Measurements from ENCODE around the gene NR2F2.

DNA sequence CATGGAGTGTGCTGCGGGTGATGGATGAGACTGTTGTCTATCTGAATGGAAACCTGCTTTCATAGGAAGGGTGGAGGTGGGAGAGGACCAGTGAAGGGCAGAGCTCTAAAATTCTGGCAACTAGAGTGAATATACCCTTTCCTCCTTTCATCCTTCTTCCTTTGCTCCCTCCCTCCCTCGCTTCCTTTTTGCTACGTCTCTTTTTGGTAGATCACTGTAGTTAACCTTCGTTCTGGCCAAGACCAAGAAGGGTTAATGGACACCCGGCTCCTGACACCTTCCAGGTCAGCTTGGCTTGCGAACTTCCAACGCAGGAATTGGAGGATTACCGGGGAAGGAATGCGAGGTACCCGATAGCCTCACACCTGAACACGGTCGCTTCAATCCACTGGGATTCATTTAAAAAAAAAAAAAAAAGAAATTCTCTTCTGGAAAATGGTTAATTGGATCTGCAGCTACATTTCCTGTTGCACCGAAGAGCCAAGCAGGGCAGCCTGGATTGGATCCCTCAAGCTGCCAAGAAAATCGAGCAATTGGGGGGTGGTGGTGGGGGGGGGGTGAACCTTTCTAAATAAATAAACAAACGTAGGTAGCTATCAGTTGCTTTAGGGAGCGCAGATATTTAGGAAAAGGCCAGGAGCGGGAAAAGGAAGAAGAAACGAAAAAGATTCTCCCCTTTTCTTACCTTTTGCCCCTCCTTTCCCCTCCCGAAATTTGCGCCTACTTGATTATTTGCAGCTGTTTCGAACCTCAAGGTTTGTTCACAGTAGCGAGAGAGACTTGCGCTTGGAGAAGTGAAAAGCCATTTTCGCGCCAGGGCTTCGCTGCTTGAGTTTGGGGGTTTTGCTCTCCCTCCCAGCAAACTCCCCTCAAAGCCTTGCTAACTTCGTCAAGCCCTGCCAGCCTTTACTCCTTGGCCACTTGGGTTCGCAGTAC, 9.5 kb upstream of the NR2F2 start:
- TF ChIP-seq, protein P1, sequence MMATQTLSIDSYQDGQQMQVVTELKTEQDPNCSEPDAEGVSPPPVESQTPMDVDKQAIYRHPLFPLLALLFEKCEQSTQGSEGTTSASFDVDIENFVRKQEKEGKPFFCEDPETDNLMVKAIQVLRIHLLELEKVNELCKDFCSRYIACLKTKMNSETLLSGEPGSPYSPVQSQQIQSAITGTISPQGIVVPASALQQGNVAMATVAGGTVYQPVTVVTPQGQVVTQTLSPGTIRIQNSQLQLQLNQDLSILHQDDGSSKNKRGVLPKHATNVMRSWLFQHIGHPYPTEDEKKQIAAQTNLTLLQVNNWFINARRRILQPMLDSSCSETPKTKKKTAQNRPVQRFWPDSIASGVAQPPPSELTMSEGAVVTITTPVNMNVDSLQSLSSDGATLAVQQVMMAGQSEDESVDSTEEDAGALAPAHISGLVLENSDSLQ (IDR thresholded peaks at IDR 0.05), result no peak
- no peak for TF ChIP-seq FOXM1 (IDR thresholded peaks at IDR 0.05; ENCODE audit: borderline replicate concordance)
- TF ChIP-seq SP1 (IDR thresholded peaks at IDR 0.05), result no peak
- TF ChIP-seq FOXK2 (IDR thresholded peaks at IDR 0.05), result no peak
- no peak for TF ChIP-seq ARNT (IDR thresholded peaks at IDR 0.05)
- no peak for TF ChIP-seq HDGF (IDR thresholded peaks at IDR 0.05; ENCODE audit: borderline replicate concordance)
- TF ChIP-seq TARDBP (IDR thresholded peaks at IDR 0.05), result no peak
- TF ChIP-seq NFRKB (IDR thresholded peaks at IDR 0.05), result no peak
- TF ChIP-seq ELF4 (IDR thresholded peaks at IDR 0.05), result no peak
- no peak for TF ChIP-seq BHLHE40 (IDR thresholded peaks at IDR 0.05; ENCODE audit: borderline replicate concordance)
